A172 (cell line): ENCODE results near the gene CYBC1. TPM values are rescaled to one million over a fixed set of nuclear protein-coding genes. Genes with fewer than 3 reads are reported as not detected.

Source experiments
- DNase-seq: peaks from one replicate; pipeline ENCODE4 v3.0.0-alpha.2; 2015; ENCODE audit warnings: low spot score
- total RNA-seq: library from RNA; depleted of rRNA; stranded (reverse); fragments of >200 nt; shearing (Covaris generic); gene quantifications from 2 replicates; pipeline ENCODE4 v1.2.3, GENCODE V29; 2014

The CYBC1 gene
- total RNA-seq, 1 experiment from 2014 or later, result 121 TPM

DNA sequence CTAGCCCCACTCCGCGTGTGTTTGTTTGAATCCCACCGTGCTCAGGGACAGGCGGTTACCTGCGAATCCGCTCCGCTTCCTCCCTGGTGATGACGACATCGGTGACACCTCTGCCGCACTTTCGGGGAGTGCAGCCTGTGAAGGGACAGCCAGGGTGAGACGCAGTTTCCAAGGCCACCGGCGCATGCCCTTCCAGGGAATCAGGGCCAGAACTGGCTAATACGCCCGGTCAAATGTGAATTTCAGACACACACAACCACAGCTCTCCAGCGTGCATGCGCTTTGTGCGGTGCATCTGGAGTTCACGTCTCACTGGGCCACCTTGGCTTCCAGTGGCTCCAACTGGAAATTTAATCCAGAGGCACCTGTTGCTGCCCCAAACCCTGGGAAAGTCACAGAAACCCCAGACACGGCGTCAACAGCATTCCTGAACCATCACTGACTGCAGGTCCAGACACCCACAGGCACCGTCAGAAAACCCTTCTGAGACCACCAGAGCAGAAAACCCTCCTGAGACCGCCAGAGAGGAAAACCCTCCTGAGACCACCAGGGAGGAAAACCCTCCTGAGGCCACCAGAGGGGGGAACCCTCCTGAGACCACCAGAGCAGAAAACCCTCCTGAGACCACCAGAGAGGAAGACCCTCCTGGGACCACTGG lies 39.0 kb downstream of the CYBC1 start:
- no peak for DNase-seq

DNA sequence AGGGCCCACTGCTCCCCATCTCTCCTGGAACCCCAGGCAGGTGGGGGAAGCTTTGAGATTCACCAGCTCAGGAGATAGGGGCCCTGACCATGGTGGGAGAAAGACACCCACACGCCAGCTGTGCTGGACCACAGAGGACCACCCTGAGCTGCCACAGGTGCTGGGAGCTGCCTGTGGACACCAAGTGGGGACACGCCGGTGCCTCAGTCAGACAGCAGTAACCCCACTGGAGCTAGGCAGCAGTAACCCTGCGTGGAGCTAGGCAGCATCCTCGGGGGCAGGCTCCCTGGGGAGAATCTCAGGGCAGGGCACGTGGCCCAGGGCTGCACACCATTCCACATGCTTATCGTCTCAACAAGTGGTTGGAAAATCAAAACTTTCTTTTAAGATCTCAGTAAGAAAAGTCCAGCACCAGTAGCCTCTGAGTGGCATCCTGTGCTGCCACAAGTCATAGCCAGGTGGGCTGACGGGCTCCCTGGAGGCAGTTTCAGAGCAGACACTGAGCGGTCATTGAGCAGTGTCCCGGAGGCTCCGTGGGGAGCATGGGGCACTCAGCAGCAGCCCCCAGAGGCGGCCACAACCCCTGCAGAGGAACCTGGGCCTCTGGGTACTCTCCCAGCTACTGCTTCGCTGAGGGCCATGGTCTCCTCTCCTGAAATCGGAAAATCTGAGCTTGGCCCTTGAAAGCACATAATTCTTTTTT lies 40.4 kb downstream of the CYBC1 start:
- DNase-seq, result no peak

- DNase-seq, result no peak
Measured at GRCh38 chr17:82408938-82409318, 41.6 kb downstream of the CYBC1 start.

GRCh38 chr17:82408288-82408937 lies 42.1 kb downstream of the CYBC1 start:
- DNase-seq, result peak; percentile 25

GRCh38 chr17:82407255-82407654 lies 43.3 kb downstream of the CYBC1 start:
- DNase-seq, result peak; percentile 94

GRCh38 chr17:82406131-82406671 lies 44.4 kb downstream of the CYBC1 start:
- no peak for DNase-seq

DNA sequence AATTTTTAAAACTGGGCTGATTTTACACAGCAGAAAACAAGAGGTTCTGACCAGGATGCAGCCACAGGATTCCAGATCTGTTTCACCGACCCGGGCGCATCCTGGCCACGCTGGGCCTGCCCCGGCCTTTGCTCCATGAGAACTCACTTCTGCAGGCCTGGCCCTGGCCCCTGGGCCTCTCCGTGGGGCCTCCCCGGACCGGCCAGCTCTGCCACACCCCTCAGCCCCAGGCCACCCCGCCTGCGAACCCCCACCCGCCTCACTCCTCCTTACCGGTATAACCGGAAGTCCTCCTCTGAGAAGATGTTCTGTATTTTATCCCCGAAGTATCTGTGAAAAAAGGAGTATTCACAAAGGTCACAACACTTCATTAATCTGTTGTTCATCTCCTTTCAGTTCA lies 45.5 kb downstream of the CYBC1 start:
- DNase-seq, result no peak

DNA sequence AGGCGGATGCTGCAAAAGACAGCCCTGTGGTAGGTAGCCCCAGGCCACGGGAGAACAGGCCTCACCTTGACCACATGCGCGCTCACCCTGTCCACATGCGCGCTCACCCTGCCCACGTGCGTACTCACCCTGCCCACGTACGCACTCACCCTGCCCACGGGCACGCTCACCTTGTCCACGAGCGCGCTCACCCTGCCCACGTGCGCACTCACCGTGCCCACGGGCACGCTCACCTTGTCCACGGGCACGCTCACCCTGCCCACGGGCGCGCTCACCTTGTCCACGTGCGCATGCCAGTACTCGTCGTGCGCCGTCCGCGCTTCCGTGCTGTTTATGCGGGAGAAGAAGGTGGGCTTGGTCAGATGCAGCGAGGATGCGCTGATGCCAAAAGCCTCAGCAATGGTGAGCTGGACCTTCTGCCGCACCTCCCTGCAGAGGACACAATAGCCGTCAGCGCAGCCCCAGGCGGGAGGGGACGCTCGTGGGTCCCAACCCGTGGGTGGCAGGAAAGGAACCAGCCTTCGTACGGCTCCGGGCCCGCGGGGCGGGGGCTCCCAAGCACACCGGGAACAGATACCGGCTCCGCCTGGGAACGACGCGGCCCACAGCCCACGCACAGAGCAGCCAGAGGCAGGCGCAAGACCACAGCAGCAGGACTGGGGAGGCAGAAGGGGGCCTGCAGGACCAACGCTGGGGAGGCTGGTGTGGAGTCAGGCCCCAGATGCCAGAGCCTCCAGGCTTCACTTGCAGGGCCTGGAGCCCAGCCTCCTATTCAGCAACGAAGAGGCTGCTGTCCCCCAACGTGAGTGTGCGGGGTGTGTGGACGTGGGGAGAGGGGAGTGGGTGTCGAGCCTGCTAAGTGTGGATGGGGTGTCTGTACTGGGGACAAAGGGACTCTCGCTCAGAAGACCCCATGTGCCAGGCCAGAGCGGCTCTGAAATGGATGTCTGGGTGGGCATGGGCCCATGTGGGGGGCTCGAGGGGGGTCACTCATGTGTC lies 46.6 kb downstream of the CYBC1 start:
- no peak for DNase-seq

DNA sequence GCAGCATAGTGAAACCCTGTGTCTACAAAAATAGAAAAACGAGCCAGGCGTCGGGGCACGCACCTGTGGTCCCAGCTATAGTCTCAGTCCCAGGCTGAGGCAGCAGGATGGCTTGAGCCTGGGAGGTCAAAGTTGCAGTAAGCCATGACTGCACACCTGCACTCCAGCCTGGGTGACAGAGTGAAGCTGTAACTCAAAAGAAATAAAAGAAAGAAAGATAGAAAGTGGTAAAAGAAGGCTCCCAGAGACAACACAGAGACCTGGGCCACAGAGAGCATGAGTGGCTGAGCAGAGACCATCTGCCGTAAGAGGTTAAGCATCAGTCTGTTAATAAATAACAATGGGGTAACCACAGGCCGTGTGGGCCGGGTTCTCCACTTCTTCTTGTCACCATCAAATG lies 47.7 kb downstream of the CYBC1 start:
- DNase-seq, result no peak

GRCh38 chr17:82400830-82401229 lies 49.7 kb downstream of the CYBC1 start:
- DNase-seq, result no peak

DNA sequence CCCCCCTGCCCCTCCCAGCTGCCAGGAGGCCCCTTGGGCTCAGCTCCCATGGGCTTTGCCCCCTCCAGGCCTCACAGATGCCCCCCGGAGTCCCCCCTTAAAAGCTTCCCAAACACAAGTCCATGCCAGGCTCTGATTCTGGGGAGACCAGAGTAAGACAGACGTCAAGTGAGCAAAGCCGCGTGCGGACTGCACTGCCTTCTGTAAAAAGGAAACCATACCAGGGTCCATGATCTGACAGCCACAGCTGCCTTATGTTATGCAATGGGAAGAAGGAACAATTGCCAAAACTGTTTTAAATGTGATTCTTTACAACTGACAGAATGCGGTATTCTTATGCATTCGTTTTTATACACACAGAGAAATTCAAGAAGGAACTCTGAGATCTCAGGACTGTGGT lies 50.3 kb downstream of the CYBC1 start:
- DNase-seq, result no peak

- peak; percentile 37 for DNase-seq
Measured at GRCh38 chr17:82399601-82400101, 50.9 kb downstream of the CYBC1 start.

GRCh38 chr17:82399041-82399441 lies 51.5 kb downstream of the CYBC1 start:
- DNase-seq, result peak; percentile 77

GRCh38 chr17:82397449-82398335 lies 52.9 kb downstream of the CYBC1 start:
- DNase-seq, result no peak

DNA sequence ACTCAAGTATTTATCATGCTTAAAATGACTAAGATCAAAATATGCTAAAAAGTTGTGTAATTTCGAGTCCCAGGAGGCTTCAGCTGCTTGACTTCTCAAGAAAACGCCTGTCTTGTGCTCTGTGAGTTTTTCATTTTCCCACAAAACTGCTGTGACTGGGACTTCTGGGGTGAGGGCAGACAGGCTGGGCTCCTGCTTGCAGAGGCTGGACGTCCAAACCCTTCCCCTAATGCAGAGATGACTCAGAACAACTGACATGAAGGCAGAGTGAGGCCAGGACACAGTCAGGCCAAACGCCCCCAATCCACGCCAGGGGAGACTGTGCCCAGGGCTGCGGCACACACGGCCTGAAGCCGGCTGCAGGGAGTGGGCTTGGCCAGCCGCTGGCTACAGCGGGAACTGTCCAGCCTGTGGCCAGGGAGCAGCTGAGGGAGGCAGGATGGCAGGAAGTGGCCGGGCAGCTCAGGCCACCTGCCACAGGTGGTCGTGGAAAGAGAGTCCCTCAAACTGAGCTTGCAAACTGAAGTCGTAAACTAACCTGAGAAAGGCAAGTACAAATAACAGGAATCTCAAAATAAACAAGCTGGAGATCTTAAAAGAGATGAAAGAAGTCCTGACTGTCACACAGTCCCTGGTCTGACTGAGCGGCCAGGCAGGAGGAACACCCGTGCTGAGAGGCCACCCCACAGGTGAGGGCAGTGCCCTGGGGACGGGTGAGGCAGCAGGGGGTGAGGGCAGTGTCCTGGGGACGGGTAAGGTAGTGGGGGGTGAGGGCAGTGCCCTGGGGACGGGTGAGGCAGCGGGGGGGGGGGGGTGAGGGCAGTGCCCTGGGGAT lies 53.7 kb downstream of the CYBC1 start:
- DNase-seq, result peak; percentile 42

DNA sequence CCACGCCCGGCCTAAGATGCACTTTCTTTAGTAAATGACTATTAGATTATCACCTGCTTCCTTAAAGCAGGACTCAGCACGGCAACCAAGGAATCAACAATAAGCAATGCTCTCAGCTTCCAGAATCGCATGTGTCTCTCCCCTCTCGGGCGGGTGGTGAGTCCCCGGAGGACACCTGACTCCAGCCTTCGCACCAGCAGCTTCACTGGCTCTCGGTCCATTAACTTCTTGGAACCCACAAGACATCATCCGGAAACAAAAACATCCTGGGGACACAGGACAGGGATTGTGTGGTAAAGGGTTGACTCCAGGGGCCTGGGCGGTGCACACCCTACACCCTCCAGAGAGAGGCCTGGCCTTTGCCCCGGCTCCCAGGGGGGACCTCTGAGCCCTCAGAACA lies 56.3 kb downstream of the CYBC1 start:
- DNase-seq, result no peak

DNA sequence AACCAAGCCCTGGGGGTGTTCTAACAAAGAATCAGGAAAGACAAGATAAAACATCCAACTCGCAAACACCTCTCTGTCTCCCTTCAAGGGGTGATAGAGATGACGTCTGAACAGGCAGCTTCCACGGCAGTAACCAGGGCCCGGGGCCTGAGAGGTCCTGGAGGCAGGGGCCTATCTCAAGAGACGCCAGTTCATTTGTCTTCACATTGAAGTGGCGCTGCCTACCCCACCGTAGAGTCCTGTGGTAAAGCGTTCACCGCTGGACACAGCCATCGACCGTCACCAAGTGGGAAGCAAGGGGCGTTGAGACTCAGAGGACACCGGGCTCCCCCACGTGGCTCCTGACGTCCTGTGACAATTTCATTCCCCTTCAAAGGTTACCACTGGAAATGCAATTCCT lies 57.6 kb downstream of the CYBC1 start:
- no peak for DNase-seq
